IPS-15b (cell line): ENCODE data around the gene PKD1.
A peak's percentile ranks its signal among the peaks of the same experiment; 100 is the strongest.
"Not testable (repeated sequence)": the region's sequence is repeated elsewhere in the genome, so short reads cannot be mapped to it uniquely, and the experiment has no call there.

ENCODE experiments used
- H3K27me3 ChIP-seq: one replicate; pipeline ENCODE4 v1.6.1; 2013; ENCODE audit warnings: low read length; ENCODE audit not compliant: control insufficient read depth, insufficient read depth
- H3K36me3 ChIP-seq: one replicate; pipeline ENCODE4 v1.6.1; 2013; ENCODE audit warnings: low read length; ENCODE audit not compliant: control insufficient read depth, insufficient read depth
- H3K4me1 ChIP-seq: one replicate; pipeline ENCODE4 v1.6.1; 2013; ENCODE audit warnings: mild to moderate bottlenecking, low read length; ENCODE audit not compliant: control insufficient read depth, insufficient read depth
- H3K4me3 ChIP-seq: one replicate; pipeline ENCODE4 v1.5.1; 2013; ENCODE audit warnings: low read depth, low read length
- H3K9ac ChIP-seq: one replicate; pipeline ENCODE4 v1.6.1; 2013; ENCODE audit warnings: low read depth, mild to moderate bottlenecking, low read length
- H3K9me3 ChIP-seq: one replicate; pipeline ENCODE4 v1.6.1; 2013; ENCODE audit warnings: mild to moderate bottlenecking, low read length; ENCODE audit not compliant: control insufficient read depth, insufficient read depth

PKD1 gene

GRCh38 chr16:2147981-2148671 is 12.4 kb upstream of the PKD1 start, which contains the start of gene RAB26:
RAB26 (plus strand) TSS chr16:2148625; CDS start chr16:2148784, 159 bp downstream.
- H3K9me3 ChIP-seq: no peaks in the 10 kb centered on the region
- peaks cover 11% of the 10 kb centered on the region for H3K36me3 ChIP-seq
- peak within 1 kb of the TSS; percentile 12 for H3K9ac ChIP-seq
- peak within 1 kb of the TSS; percentile 54 for H3K4me3 ChIP-seq
- peaks cover 7% of the 10 kb centered on the region for H3K4me1 ChIP-seq
- no peaks in the 10 kb centered on the region for H3K27me3 ChIP-seq

- H3K4me1 ChIP-seq: peaks cover 7% of the 10 kb centered on the region
- H3K4me3 ChIP-seq: no peak overlapping the region
- H3K27me3 ChIP-seq: no peaks in the 10 kb centered on the region
- no peak overlapping the region for H3K9ac ChIP-seq
- peaks cover 4% of the 10 kb centered on the region for H3K36me3 ChIP-seq
- no peaks in the 10 kb centered on the region for H3K9me3 ChIP-seq
Observed at GRCh38 chr16:2147378-2147777, 11.7 kb upstream of the PKD1 start.

- no peaks in the 10 kb centered on the region for H3K9me3 ChIP-seq
- H3K4me3 ChIP-seq: no peak overlapping the region
- H3K27me3 ChIP-seq: no peaks in the 10 kb centered on the region
- H3K9ac ChIP-seq: no peak overlapping the region
- H3K36me3 ChIP-seq: no peaks in the 10 kb centered on the region
- peaks cover 3% of the 10 kb centered on the region for H3K4me1 ChIP-seq
Observed at GRCh38 chr16:2145843-2146242, 10.1 kb upstream of the PKD1 start.

- Histone ChIP-seq H3K36me3 (no peaks in the 10 kb centered on the region), H3K9me3 (no peaks in the 10 kb centered on the region), H3K9ac (no peak overlapping the region), H3K27me3 (no peaks in the 10 kb centered on the region), H3K4me1 (no peaks in the 10 kb centered on the region), H3K4me3 (no peak overlapping the region)
Observed at GRCh38 chr16:2143878-2144485, 8.3 kb upstream of the PKD1 start.

- no peak overlapping the region for H3K4me3 ChIP-seq
- H3K9ac ChIP-seq: no peak overlapping the region
- H3K9me3 ChIP-seq: no peaks in the 10 kb centered on the region
- no peaks in the 10 kb centered on the region for H3K36me3 ChIP-seq
- no peaks in the 10 kb centered on the region for H3K27me3 ChIP-seq
- H3K4me1 ChIP-seq: no peaks in the 10 kb centered on the region
Observed at GRCh38 chr16:2142942-2143877, 7.5 kb upstream of the PKD1 start.

GRCh38 chr16:2135071-2135470 is 627 bp downstream of the PKD1 start:
- H3K4me3 ChIP-seq: peak overlapping the region; percentile 32
- not testable (repeated sequence) for H3K9me3 ChIP-seq, H3K27me3 ChIP-seq, H3K4me1 ChIP-seq, H3K9ac ChIP-seq, H3K36me3 ChIP-seq

GRCh38 chr16:2133797-2134196 is 1.9 kb downstream of the PKD1 start:
- not testable (repeated sequence) for H3K27me3 ChIP-seq, H3K9ac ChIP-seq, H3K4me1 ChIP-seq, H3K36me3 ChIP-seq, H3K9me3 ChIP-seq, H3K4me3 ChIP-seq

GRCh38 chr16:2129890-2130447 is 5.7 kb downstream of the PKD1 start:
- not testable (repeated sequence) for H3K9ac ChIP-seq, H3K36me3 ChIP-seq, H3K4me3 ChIP-seq

GRCh38 chr16:2129251-2129650 is 6.4 kb downstream of the PKD1 start:
- not testable (repeated sequence) for H3K9me3 ChIP-seq, H3K4me1 ChIP-seq, H3K36me3 ChIP-seq, H3K9ac ChIP-seq, H3K4me3 ChIP-seq, H3K27me3 ChIP-seq

More at GRCh38 chr16:2129890-2130447, 5.7 kb downstream of the PKD1 start:
- H3K27me3 ChIP-seq, H3K4me1 ChIP-seq, H3K9me3 ChIP-seq: not testable (repeated sequence)

- H3K4me3 ChIP-seq, H3K27me3 ChIP-seq, H3K36me3 ChIP-seq, H3K4me1 ChIP-seq, H3K9ac ChIP-seq, H3K9me3 ChIP-seq: not testable (repeated sequence)
Observed at GRCh38 chr16:2127630-2128280, 7.9 kb downstream of the PKD1 start.

GRCh38 chr16:2126928-2127556 is 8.7 kb downstream of the PKD1 start:
- not testable (repeated sequence) for H3K4me3 ChIP-seq, H3K4me1 ChIP-seq, H3K9ac ChIP-seq, H3K27me3 ChIP-seq, H3K9me3 ChIP-seq, H3K36me3 ChIP-seq
